ENCODE measurements around the gene FLNB.

DNA sequence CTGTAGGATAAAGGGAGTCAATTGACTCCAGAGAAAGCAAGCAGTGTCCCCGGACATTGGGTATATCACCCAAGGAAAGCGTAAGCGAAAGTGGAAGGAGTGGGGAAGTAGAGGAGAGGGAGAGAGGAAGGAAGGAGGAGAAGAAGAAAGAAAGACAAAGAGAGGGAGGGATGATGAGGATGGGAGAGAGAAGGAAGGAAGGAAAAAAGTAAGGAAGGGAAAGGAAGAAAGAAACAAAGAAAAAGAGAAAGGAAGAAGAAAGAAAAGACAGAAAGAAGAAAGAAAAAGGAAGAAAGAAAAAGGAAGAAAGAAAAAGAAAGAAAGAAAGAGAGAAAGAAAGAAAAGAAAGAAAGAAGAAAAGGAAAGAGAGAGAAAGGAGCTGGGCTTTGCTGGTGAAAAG lies 201.7 kb downstream of the FLNB start:
- no peak for TF ChIP-seq POLR2A (IDR thresholded peaks at IDR 0.05)
- TF ChIP-seq POLR2AphosphoS5 (IDR thresholded peaks at IDR 0.05), result no peak
- TF ChIP-seq, protein P1, sequence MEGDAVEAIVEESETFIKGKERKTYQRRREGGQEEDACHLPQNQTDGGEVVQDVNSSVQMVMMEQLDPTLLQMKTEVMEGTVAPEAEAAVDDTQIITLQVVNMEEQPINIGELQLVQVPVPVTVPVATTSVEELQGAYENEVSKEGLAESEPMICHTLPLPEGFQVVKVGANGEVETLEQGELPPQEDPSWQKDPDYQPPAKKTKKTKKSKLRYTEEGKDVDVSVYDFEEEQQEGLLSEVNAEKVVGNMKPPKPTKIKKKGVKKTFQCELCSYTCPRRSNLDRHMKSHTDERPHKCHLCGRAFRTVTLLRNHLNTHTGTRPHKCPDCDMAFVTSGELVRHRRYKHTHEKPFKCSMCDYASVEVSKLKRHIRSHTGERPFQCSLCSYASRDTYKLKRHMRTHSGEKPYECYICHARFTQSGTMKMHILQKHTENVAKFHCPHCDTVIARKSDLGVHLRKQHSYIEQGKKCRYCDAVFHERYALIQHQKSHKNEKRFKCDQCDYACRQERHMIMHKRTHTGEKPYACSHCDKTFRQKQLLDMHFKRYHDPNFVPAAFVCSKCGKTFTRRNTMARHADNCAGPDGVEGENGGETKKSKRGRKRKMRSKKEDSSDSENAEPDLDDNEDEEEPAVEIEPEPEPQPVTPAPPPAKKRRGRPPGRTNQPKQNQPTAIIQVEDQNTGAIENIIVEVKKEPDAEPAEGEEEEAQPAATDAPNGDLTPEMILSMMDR (IDR thresholded peaks at IDR 0.05), result no peak
